Brain microvascular endothelial cell (primary cell): ENCODE data around the gene SORBS1.
A peak's percentile ranks its signal among the peaks of the same experiment; 100 is the strongest.
"Not testable (repeated sequence)": the region's sequence is repeated elsewhere in the genome, so short reads cannot be mapped to it uniquely, and the experiment has no call there.

Experiments used
- DNase-seq: peaks from one replicate; pipeline ENCODE4 v3.0.0-alpha.2; 2020
- H3K27ac ChIP-seq: fragments of 250-450 bp; sonication (Bioruptor Pico); 2 replicates; pipeline ENCODE4 v1.5.1; 2020; ENCODE audit warnings: mild to moderate bottlenecking, moderate library complexity
- H3K27me3 ChIP-seq: fragments of 250-450 bp; sonication (Bioruptor Pico); replicated peaks from 2 replicates; pipeline ENCODE4 v1.5.1; 2020; ENCODE audit warnings: mild to moderate bottlenecking
- H3K36me3 ChIP-seq: fragments of 250-450 bp; sonication (Bioruptor Pico); replicated peaks from 2 replicates; pipeline ENCODE4 v1.5.1; 2020; ENCODE audit warnings: mild to moderate bottlenecking
- H3K4me3 ChIP-seq: 2 replicates; pipeline ENCODE4 v1.5.1; 2011; ENCODE audit warnings: low read depth, mild to moderate bottlenecking, control low read depth, low read length, moderate library complexity
- CTCF ChIP-seq: IDR thresholded peaks from 2 replicates; pipeline ENCODE4 v1.5.1; 2011; ENCODE audit warnings: low read depth, mild to moderate bottlenecking, moderate library complexity, low read length, control low read depth, inconsistent platforms; ENCODE audit errors: missing control alignments
- in situ Hi-C: cut with HindIII; loops from 2 replicates; pipeline ENCODE4 v1.10.0; 2017; ENCODE audit warnings: low sequenced_read_pairs, low pct_ligation_motif_present

The SORBS1 gene

GRCh38 chr10:95474228-95475002 is 86.8 kb downstream of the SORBS1 start:
- no peak for TF ChIP-seq CTCF
- no peak overlapping the region for H3K27ac ChIP-seq
- DNase-seq: no peak
- H3K4me3 ChIP-seq: no peak overlapping the region
- H3K36me3 ChIP-seq: no peaks in the 10 kb centered on the region
- H3K27me3 ChIP-seq: no peaks in the 10 kb centered on the region
- in situ Hi-C loops: no loop called here

GRCh38 chr10:95472304-95473088 is 88.7 kb downstream of the SORBS1 start:
- no peak for TF ChIP-seq CTCF
- H3K27ac ChIP-seq: no peak overlapping the region
- DNase-seq: no peak
- in situ Hi-C loops: no loop called here
- no peaks in the 10 kb centered on the region for H3K27me3 ChIP-seq
- H3K4me3 ChIP-seq: no peak overlapping the region
- no peaks in the 10 kb centered on the region for H3K36me3 ChIP-seq

GRCh38 chr10:95469676-95470075 is 91.5 kb downstream of the SORBS1 start:
- in situ Hi-C loops: no loop called here
- DNase-seq: no peak
- Histone ChIP-seq H3K4me3 (no peak overlapping the region), H3K27ac (no peak overlapping the region), H3K36me3 (no peaks in the 10 kb centered on the region), H3K27me3 (no peaks in the 10 kb centered on the region)
- no peak for TF ChIP-seq CTCF

DNA sequence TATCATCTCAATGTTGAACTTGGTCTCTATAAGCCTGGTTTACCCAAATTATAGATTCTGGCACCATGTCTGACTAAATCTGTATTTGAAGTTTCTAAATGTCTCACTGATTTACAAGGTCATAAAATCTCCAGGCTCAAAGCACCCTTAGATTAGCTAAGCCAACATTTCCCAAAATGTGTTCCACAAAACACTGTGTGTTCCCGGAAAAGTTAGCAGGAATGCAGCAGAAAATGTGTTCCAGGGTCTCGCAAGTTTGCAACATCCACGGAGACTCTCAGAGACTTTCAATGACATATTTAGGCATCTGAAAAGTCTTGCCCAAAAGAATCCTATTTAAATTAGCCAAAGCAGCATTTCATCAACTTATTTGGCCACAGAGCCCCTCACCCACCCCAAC is 91.9 kb downstream of the SORBS1 start:
- H3K4me3 ChIP-seq: no peak overlapping the region
- H3K27me3 ChIP-seq: no peaks in the 10 kb centered on the region
- in situ Hi-C loops: no loop called here
- no peak for DNase-seq
- no peaks in the 10 kb centered on the region for H3K36me3 ChIP-seq
- TF ChIP-seq CTCF: no peak
- no peak overlapping the region for H3K27ac ChIP-seq

DNA sequence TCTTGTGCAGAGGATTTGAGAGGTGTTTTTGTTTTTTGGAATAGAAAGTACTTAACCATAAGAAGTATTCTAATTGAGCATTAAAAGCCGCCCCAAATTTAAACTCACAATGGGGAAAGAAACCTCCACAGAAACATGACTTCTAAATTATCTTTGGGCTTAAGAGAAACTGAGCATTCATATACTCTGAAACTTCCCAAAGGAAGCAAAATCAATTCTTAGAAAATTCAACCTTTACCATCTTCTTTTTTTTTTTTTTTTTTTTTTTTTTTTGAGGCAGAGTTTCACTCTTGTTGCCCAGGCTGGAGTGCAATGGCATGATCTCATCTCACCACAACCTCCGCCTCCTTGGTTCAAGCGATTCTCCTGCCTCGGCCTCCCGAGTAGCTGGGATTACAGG is 93.5 kb downstream of the SORBS1 start:
- in situ Hi-C loops, H3K27me3 ChIP-seq, H3K36me3 ChIP-seq, H3K4me3 ChIP-seq, H3K27ac ChIP-seq, DNase-seq: not testable (repeated sequence)

DNA sequence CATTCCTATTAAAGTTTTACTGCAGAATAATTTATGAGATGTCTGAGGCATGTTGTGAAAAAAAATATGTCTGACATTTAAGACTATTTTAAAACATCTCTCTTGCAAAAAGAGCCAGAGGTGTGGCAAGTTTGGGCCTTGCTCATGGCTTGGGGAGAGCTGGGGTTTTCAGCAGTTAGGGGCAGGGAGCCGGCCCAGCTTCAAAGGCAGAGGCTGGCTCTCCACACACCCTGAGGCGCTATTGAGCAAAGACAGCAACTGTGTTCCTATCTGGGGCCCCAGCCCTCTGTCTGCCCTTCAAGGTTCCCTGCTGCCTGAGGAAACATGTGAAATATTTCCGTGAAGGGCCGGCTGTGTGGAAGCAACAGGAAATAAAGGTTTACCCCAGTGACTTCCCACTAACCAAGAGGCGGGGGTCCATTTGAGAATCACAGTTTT is 94.0 kb downstream of the SORBS1 start:
- in situ Hi-C loops: no loop called here
- no peaks in the 10 kb centered on the region for H3K36me3 ChIP-seq
- H3K4me3 ChIP-seq: no peak overlapping the region
- H3K27me3 ChIP-seq: no peaks in the 10 kb centered on the region
- DNase-seq: no peak
- TF ChIP-seq CTCF: peak; percentile 23
- no peak overlapping the region for H3K27ac ChIP-seq
